IPS-18a (cell line): ENCODE measurements around the gene SSR4.
"Not testable (repeated sequence)": the region's sequence is repeated elsewhere in the genome, so short reads cannot be mapped to it uniquely, and the experiment has no call there.

Experiments used
- H3K27ac ChIP-seq: one replicate; pipeline ENCODE4 v1.5.1; 2013; ENCODE audit warnings: low read length
- H3K27me3 ChIP-seq: one replicate; pipeline ENCODE4 v1.6.1; 2013; ENCODE audit warnings: mild to moderate bottlenecking, low read length; ENCODE audit not compliant: control insufficient read depth, insufficient read depth
- H3K36me3 ChIP-seq: one replicate; pipeline ENCODE4 v1.6.1; 2013; ENCODE audit warnings: low read depth, low read length; ENCODE audit not compliant: control insufficient read depth
- H3K4me1 ChIP-seq: one replicate; pipeline ENCODE4 v1.6.1; 2013; ENCODE audit warnings: low read depth, low read length; ENCODE audit not compliant: control insufficient read depth
- H3K4me3 ChIP-seq: one replicate; pipeline ENCODE4 v1.5.1; 2013; ENCODE audit warnings: low read length
- H3K9ac ChIP-seq: one replicate; pipeline ENCODE4 v1.6.1; 2013; ENCODE audit warnings: mild to moderate bottlenecking, low read length, moderate library complexity
- H3K9me3 ChIP-seq: one replicate; pipeline ENCODE4 v1.6.1; 2013; ENCODE audit warnings: low read depth, low read length; ENCODE audit not compliant: control insufficient read depth

SSR4 gene

DNA sequence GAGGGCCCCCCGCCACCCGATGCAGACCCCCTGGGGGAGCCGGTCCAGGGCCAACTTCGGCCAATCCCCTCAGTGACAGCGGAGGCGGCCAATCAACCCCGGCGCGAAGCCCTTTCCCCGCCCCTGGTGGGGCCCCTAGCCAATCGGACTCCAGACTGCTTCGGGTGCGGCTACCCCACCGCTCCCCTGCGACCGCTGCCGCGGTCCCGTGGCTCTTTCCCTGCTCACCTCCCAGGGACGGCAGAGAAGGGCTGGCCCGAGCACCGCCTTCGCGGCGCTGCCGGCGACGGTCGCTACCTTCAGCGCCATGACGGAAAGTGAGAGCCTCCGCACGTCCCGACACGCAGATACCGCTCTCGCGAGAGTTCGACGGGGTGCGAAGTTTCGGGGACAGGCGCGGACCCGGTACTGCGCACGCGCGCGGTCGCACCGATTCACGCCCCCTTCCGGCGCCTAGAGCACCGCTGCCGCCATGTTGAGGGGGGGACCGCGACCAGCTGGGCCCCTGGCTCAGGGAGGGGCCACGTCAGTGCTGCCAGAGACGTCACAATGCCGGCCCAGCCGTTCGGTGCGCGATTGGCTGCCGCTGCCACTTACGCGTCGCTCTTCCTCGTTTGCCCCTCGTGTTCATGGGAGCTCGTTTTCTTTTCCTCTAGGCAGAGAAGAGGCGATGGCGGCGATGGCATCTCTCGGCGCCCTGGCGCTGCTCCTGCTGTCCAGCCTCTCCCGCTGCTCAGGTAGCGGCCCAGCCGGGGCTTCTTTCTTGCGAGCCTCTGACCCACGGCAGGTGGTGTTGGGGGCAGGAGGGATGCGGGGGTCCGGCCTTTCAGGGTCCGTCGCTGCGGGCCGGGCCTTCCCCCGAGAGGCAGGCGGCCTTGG is at the start of gene SSR4, which contains the start of gene IDH3G:
Gene SSR4, plus strand, starts transcription at position 651 of the 879 bp plus-strand sequence. Its CDS starts 20 bp downstream, at position 671.
Gene IDH3G, minus strand, starts transcription at position 358 of the 879 bp plus-strand sequence. Its CDS starts 49 bp downstream, at position 309.
- Histone ChIP-seq H3K9ac (peak within 1 kb of the TSS; percentile 76), H3K4me1 (no peaks in the 10 kb centered on the region), H3K4me3 (peak within 1 kb of the TSS; percentile 77), H3K27me3 (no peaks in the 10 kb centered on the region), H3K27ac (no peak within 1 kb of the TSS), H3K36me3 (peaks cover 7% of the 10 kb centered on the region), H3K9me3 (peaks cover 3% of the 10 kb centered on the region)

DNA sequence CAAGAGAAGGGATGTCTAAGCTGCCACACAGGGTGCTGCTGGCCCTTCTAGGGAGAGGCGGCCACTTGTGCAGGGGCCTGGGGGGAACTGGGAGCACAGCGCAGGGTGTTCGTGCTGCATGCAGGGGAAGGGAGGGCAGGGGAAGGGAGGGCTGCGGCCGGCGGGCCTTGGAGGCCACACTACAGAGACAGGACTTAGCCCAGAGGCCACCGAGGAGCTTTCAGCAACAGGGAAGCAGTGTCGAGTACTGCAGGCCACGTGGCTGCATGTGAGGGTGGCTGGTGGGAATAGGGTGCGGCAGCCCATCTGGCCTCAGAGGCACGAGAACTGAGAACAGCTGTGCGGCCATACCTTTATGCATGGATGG is 49.4 kb upstream of the SSR4 start:
- not testable (repeated sequence) for H3K27me3 ChIP-seq, H3K9me3 ChIP-seq, H3K4me1 ChIP-seq, H3K27ac ChIP-seq, H3K4me3 ChIP-seq, H3K9ac ChIP-seq, H3K36me3 ChIP-seq

DNA sequence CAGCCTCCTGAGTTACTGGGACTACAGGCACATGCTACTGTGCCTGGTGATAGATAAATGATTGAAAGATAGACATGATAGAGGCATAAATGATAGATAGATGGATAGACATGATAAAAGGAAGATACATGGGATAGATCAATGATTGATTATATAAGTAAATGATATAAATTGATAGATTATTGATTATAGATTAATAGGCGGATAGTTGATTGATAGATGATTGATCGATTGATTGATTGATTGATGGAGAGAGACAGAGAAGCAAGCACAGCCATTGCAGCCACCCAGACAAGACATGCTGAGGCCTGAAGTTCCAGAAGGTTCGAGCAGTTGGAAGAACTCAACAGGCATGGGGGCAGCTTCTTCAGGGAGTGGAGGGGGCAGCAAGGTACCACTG is 48.1 kb upstream of the SSR4 start:
- Histone ChIP-seq H3K36me3 (no peaks in the 10 kb centered on the region), H3K4me3 (no peak overlapping the region), H3K9me3 (peaks cover 2% of the 10 kb centered on the region), H3K27ac (no peak overlapping the region), H3K4me1 (no peaks in the 10 kb centered on the region), H3K9ac (no peak overlapping the region), H3K27me3 (no peaks in the 10 kb centered on the region)

DNA sequence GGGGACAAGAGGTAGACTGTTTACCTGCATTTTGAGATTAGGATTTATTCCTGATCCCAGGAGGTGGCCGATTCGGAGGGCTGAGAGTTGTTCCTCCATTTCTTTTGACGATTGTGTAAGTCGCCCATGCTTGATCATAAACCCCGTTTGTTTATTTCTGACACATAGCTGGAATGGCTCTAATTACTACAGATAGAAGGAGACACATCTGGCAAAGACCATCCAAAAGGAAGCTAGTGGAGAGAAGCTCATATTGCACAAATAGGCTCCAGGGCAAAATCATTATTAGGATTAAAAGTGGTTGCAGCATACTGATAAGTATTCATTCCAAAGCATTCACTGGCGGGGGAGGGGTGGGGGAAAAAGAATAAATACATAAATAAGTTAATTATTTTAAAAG is 47.5 kb upstream of the SSR4 start:
- not testable (repeated sequence) for H3K4me3 ChIP-seq, H3K4me1 ChIP-seq, H3K27me3 ChIP-seq, H3K9me3 ChIP-seq, H3K9ac ChIP-seq, H3K27ac ChIP-seq, H3K36me3 ChIP-seq

DNA sequence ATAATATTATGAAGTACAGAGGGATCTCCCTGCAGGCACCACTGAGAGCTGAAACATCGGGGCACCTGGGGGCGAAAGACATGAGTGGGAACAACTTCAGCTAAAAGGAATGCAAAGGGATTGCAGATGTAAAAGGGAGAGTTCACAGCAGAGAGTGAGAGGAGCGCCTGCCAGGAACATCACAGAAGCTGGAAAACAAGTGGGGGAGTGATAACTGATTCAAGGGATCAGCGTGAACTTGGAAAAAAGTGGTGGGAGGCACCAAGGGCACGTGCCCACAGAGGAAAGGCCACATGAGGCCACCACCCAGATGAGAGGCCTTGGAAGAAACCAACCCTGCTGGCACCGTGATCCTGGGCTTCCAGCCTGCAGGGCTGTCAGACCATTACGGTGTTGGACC is 45.5 kb upstream of the SSR4 start:
- H3K9ac ChIP-seq, H3K4me1 ChIP-seq, H3K27ac ChIP-seq, H3K9me3 ChIP-seq, H3K36me3 ChIP-seq, H3K27me3 ChIP-seq, H3K4me3 ChIP-seq: not testable (repeated sequence)

DNA sequence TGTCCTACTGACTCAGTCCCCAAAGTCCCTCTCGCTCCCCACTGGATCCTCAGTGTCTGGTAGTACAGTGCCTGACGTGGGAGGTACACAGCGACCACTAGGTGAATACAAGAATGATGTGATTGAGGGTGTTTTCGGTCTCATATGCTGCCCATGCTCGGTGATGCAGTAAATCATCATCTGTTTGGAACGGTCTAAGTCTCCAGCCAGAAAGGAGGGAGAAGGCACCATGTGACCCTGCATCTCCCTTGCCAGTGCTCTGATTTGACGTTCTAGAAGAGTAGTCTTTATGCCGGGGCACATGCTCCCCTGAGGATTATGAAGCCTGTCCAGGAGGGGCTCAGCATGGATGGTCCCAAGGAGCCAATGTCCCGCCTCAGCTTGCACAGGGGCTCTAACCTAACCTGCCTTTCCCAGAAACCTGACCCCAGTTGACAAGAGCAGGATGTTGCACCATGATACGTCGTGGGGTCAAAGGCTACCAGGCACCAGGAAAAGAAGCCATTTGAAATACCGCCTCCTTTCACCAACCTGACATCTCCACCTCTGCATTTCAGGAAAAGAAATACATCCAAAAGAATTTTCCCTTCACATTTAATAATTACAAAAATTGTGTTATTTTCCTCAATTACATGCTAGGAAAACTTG is 44.2 kb upstream of the SSR4 start:
- no peaks in the 10 kb centered on the region for H3K4me1 ChIP-seq
- H3K27me3 ChIP-seq: no peaks in the 10 kb centered on the region
- peaks cover 5% of the 10 kb centered on the region for H3K9me3 ChIP-seq
- H3K36me3 ChIP-seq: no peaks in the 10 kb centered on the region
- no peak overlapping the region for H3K27ac ChIP-seq
- no peak overlapping the region for H3K4me3 ChIP-seq
- H3K9ac ChIP-seq: no peak overlapping the region

DNA sequence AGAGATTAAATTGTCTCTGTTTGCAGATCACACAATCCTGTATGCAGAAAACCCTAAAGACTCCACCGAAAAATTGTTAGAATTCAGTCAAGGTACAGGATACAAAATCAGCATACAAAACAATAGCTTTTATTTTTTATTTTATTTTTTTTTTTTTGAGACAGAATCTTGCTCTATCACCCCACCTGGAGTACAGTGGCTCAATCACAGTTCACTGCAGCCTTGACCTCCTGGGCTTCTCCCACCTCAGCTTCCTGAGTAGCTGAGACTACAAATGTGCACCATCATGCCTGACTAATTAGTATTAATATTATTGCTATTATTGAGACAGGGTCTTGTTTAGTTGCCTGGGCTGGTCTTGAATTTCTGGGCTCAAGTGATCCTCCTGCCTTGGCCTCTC is 39.3 kb upstream of the SSR4 start:
- Histone ChIP-seq H3K27ac (no peak overlapping the region), H3K4me1 (no peaks in the 10 kb centered on the region)

DNA sequence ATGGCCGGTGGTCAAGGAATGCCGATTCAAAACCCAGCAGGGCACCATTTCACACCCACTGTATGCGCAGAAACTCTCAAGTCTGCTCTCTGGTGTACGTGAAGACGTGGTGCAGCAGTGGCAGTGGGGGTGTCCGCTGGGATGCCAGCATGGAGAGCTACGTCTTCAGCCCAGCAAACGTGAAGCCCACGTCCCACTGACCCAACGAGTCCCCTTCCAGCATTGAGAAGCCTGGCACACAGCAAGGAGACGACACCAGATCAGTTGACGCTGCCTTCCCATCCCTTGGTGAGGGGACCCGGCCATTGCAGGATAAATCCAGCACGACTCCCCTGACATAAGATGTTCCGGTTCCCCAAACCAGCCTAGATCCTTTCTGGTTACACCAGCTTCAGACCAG is 32.6 kb upstream of the SSR4 start:
- Histone ChIP-seq H3K4me3 (no peak overlapping the region), H3K27ac (no peak overlapping the region), H3K9me3 (peaks cover 3% of the 10 kb centered on the region), H3K27me3 (no peaks in the 10 kb centered on the region), H3K9ac (no peak overlapping the region), H3K4me1 (no peaks in the 10 kb centered on the region), H3K36me3 (no peaks in the 10 kb centered on the region)

More for the DNA sequence above, 39.3 kb upstream of the SSR4 start:
- H3K9me3 ChIP-seq: peaks cover 15% of the 10 kb centered on the region
- no peak overlapping the region for H3K4me3 ChIP-seq
- no peaks in the 10 kb centered on the region for H3K36me3 ChIP-seq
- no peak overlapping the region for H3K9ac ChIP-seq
- H3K27me3 ChIP-seq: no peaks in the 10 kb centered on the region

DNA sequence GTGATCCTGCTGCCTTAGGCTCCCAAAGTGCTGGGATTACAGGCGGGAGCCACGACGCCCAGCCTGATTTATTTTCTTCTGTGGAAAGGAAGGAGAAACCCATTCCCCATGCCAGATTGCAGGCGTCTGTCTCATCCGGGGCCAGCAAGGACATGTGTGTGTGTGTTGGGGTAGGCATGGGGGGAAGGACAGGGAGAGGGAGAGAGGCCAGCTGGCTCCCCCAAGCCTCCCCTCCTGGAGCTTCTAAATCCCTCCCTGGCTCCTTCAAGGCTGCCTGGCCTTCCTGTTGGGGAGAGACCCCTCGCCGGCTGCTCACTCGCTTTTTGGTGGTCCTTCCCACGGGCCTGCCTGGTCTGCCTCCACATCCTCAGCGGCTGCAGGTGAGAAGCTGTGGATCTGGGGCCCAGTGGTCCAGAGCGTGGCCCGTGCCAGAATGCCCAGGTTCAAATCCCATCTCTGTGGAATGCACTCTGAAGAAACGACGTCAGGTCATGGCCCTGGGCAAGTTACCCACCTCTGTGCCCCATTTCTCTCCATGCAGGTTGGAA is 31.8 kb upstream of the SSR4 start:
- no peaks in the 10 kb centered on the region for H3K36me3 ChIP-seq
- no peaks in the 10 kb centered on the region for H3K9me3 ChIP-seq
- no peak overlapping the region for H3K9ac ChIP-seq
- no peaks in the 10 kb centered on the region for H3K4me1 ChIP-seq
- H3K27me3 ChIP-seq: no peaks in the 10 kb centered on the region
- no peak overlapping the region for H3K27ac ChIP-seq
- no peak overlapping the region for H3K4me3 ChIP-seq

DNA sequence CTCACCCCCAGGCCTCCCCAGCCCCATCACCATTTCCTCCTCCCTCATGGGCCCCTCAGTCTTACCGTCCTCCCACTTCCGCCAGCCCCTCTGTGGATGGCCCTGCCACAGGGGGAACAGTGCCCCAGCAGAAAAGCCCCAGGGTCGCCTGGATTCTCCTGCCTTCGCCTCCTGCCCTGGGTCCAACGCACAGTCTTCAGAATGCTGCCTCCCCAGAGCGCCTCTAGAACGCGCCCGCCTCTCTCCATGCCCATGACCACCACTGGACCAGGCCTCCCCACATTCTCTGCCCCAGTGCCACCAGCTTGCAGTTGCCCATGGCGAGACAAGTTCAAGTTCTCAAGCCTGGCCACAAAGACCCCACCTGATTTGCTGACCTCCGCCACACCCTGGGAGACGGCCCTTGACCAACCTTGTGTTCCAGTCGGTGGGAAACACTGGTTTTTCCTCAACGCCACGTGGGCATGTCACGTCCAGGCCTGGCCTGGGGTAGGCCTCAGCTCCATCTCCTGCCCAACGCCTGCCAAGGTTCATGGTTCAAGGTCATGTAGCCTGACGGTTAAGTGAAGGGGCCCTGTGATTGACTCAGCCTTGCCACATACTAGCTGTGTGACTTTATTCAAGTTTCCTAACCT is 31.1 kb upstream of the SSR4 start:
- Histone ChIP-seq H3K4me3 (no peak overlapping the region), H3K9me3 (no peaks in the 10 kb centered on the region), H3K27ac (no peak overlapping the region), H3K36me3 (no peaks in the 10 kb centered on the region), H3K27me3 (no peaks in the 10 kb centered on the region), H3K9ac (no peak overlapping the region), H3K4me1 (no peaks in the 10 kb centered on the region)

DNA sequence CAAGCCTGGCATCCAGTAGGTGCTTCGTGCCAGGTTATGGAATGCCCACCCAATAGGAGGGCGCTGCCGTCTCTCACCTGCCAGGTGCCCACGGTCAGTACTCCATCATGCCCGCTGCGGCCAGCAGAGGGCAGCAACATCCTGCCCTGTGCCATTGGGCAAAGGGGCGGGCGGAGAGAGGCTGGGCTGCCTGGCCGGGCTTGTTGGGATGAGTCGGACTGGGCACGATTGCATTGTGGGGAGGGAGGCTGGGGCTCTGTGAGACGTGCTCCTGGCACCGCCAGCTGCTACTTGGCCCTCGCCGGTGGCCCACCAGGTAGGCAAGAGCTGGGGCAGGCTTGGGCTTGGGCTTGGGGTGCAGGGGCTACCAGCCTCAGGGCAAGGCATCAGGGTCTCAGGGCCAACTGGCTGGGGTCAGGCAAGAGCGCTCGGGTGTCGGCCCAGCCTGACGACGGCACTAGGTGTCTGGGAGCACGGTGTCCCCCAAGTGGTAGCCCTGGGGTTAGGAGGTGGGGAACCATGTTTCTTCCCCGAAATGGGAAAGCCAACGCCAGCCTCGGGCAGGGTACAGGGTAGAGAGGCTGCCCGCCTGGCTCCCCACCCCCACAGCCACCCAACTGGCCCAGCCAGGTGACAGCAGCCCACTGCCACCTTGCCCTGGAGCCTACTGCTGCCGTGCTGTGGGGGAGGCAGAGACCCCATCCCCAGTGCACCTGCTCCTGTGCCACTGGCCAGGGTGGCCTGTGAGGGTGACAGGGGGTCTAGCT is 30.3 kb upstream of the SSR4 start, which contains the start of gene PLXNB3:
Gene PLXNB3, plus strand, starts transcription at position 261 of the 767 bp plus-strand sequence. CDS start 1,287 bp downstream, outside the sequence.
- no peak within 1 kb of the TSS for H3K27ac ChIP-seq
- no peaks in the 10 kb centered on the region for H3K4me1 ChIP-seq
- H3K9me3 ChIP-seq: no peaks in the 10 kb centered on the region
- H3K9ac ChIP-seq: no peak within 1 kb of the TSS
- H3K36me3 ChIP-seq: no peaks in the 10 kb centered on the region
- H3K27me3 ChIP-seq: no peaks in the 10 kb centered on the region
- H3K4me3 ChIP-seq: no peak within 1 kb of the TSS
